ENCODE data around the gene DBH. TPM values are rescaled to one million over a fixed set of nuclear protein-coding genes. Genes with fewer than 3 reads are reported as not detected.

DBH gene
- polyA plus RNA-seq, 3 donors, result not detected

DNA sequence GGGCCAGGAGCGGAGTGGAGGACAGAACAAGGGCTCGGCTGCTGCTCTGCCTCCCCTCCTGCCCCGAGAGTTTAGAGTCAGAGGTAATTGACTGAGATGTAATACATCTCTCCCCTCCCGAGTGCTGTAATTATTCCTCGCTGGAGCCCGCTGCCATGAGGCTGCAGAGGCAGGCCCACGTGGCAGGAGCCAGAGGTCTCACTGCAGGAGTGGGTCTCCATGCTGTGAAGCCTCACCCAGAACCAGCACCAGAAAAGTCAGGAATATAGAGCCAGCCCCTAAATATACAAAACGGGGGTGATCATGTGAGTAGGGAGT is 29.5 kb upstream of the DBH start:
- H3K27me3 Mint-ChIP-seq (ENCODE audit: low read depth in 3 of 3), result peaks cover 15 to 42% (median 29%) of the 10 kb centered on the region in 3 donors

GRCh38 chr9:133607381-133607780 is 28.8 kb upstream of the DBH start:
- no peaks in the 10 kb centered on the region for H3K36me3 ChIP-seq (replicated peaks in 1 of 2; ENCODE audit: control insufficient read depth in 1 of 2, insufficient read depth in 2 of 2, low read length in 2 of 2)
- no peak overlapping the region for H3K4me3 Mint-ChIP-seq
- H3K27me3 ChIP-seq (ENCODE audit: control insufficient read depth in 2 of 2, insufficient read depth in 2 of 2, low read length in 2 of 2), result peaks cover 0 to 19% of the 10 kb centered on the region in 2 donors
- no peaks in the 10 kb centered on the region for H4K20me1 ChIP-seq (ENCODE audit: insufficient read depth, low read length)
- H3K36me3 Mint-ChIP-seq, result no peaks in the 10 kb centered on the region
- TF ChIP-seq, protein P1, sequence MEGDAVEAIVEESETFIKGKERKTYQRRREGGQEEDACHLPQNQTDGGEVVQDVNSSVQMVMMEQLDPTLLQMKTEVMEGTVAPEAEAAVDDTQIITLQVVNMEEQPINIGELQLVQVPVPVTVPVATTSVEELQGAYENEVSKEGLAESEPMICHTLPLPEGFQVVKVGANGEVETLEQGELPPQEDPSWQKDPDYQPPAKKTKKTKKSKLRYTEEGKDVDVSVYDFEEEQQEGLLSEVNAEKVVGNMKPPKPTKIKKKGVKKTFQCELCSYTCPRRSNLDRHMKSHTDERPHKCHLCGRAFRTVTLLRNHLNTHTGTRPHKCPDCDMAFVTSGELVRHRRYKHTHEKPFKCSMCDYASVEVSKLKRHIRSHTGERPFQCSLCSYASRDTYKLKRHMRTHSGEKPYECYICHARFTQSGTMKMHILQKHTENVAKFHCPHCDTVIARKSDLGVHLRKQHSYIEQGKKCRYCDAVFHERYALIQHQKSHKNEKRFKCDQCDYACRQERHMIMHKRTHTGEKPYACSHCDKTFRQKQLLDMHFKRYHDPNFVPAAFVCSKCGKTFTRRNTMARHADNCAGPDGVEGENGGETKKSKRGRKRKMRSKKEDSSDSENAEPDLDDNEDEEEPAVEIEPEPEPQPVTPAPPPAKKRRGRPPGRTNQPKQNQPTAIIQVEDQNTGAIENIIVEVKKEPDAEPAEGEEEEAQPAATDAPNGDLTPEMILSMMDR (IDR thresholded peaks at IDR 0.05), result no peak
- H3K4me1 ChIP-seq (ENCODE audit: control insufficient read depth in 1 of 2, insufficient read depth in 2 of 2, low read length in 2 of 2), result no peaks in the 10 kb centered on the region
- H3K9ac ChIP-seq (ENCODE audit: insufficient read depth, low read length, poor library complexity, severe bottlenecking), result no peak overlapping the region
- no peak overlapping the region for H3K4me2 ChIP-seq (replicated peaks; ENCODE audit: extremely low read depth, low read length, poor library complexity, severe bottlenecking)
- intact Hi-C loops (cut with micrococcal nuclease), result no loop called here
- H3K9me3 Mint-ChIP-seq, result peaks cover 0 to 8% (median 0%) of the 10 kb centered on the region in 7 donors
- no peak overlapping the region for H3K4me3 ChIP-seq (replicated peaks in 1 of 3; ENCODE audit: low read depth in 2 of 3, low read length in 3 of 3)
- DNase-seq, result no peak
- no peaks in the 10 kb centered on the region for H3K9me3 ChIP-seq (replicated peaks in 1 of 2; ENCODE audit: control insufficient read depth in 1 of 2, insufficient read depth in 1 of 2, low read length in 2 of 2)
- H3K27ac ChIP-seq (ENCODE audit: low read depth in 1 of 2, low read length in 2 of 2), result no peak overlapping the region
- H3K27ac Mint-ChIP-seq, result no peak overlapping the region
- H3K4me1 Mint-ChIP-seq, result no peaks in the 10 kb centered on the region
- H3K27me3 Mint-ChIP-seq (ENCODE audit: low read depth in 3 of 3), result peaks cover 15 to 42% (median 29%) of the 10 kb centered on the region in 3 donors
- WGBS (ENCODE audit: insufficient coverage), result 69% methylated on average over 5 of the region's 7 CpGs
- H3K79me2 ChIP-seq (ENCODE audit: insufficient read depth, low read length), result no peaks in the 10 kb centered on the region
- no peak overlapping the region for H2AFZ ChIP-seq (ENCODE audit: insufficient read depth, low read depth, low read length, poor library complexity, severe bottlenecking)

More for the DNA sequence above, 29.5 kb upstream of the DBH start:
- Histone ChIP-seq H3K4me3 (replicated peaks in 1 of 3; ENCODE audit: low read depth in 2 of 3, low read length in 3 of 3) (no peak overlapping the region), H2AFZ (ENCODE audit: insufficient read depth, low read depth, low read length, poor library complexity, severe bottlenecking) (no peak overlapping the region), H3K9me3 (replicated peaks in 1 of 2; ENCODE audit: control insufficient read depth in 1 of 2, insufficient read depth in 1 of 2, low read length in 2 of 2) (no peaks in the 10 kb centered on the region), H3K36me3 (replicated peaks in 1 of 2; ENCODE audit: control insufficient read depth in 1 of 2, insufficient read depth in 2 of 2, low read length in 2 of 2) (no peaks in the 10 kb centered on the region), H3K9ac (ENCODE audit: insufficient read depth, low read length, poor library complexity, severe bottlenecking) (no peak overlapping the region), H3K4me2 (replicated peaks; ENCODE audit: extremely low read depth, low read length, poor library complexity, severe bottlenecking) (no peak overlapping the region), H3K79me2 (ENCODE audit: insufficient read depth, low read length) (no peaks in the 10 kb centered on the region), H3K27ac (ENCODE audit: low read depth in 1 of 2, low read length in 2 of 2) (no peak overlapping the region), H3K4me1 (ENCODE audit: control insufficient read depth in 1 of 2, insufficient read depth in 2 of 2, low read length in 2 of 2) (no peaks in the 10 kb centered on the region), H4K20me1 (ENCODE audit: insufficient read depth, low read length) (no peaks in the 10 kb centered on the region), H3K27me3 (ENCODE audit: control insufficient read depth in 2 of 2, insufficient read depth in 2 of 2, low read length in 2 of 2) (peaks cover 0 to 19% of the 10 kb centered on the region in 2 donors)
- Mint-ChIP-seq H3K4me1 (no peaks in the 10 kb centered on the region), H3K27ac (no peak overlapping the region), H3K36me3 (no peaks in the 10 kb centered on the region), H3K9me3 (peaks cover 0 to 6% (median 0%) of the 10 kb centered on the region in 7 donors), H3K4me3 (no peak overlapping the region)
- no CpG with 5 or more reads among the region's 8 CpGs for WGBS (ENCODE audit: insufficient coverage)
- DNase-seq, result no peak
- intact Hi-C loops (cut with micrococcal nuclease), result no loop called here
- TF ChIP-seq, protein P1 (IDR thresholded peaks at IDR 0.05), result no peak

Measured in CD14-positive monocyte (primary cell).